Islet of Langerhans (tissue), 1 donor: ENCODE measurements around the gene MGMT.

Experiments
- FAIRE-seq: peaks from one replicate; lab custom pipeline; 2011; peaks lifted over from hg19 to GRCh38; lab: Jason Lieb, UNC

Gene MGMT

DNA sequence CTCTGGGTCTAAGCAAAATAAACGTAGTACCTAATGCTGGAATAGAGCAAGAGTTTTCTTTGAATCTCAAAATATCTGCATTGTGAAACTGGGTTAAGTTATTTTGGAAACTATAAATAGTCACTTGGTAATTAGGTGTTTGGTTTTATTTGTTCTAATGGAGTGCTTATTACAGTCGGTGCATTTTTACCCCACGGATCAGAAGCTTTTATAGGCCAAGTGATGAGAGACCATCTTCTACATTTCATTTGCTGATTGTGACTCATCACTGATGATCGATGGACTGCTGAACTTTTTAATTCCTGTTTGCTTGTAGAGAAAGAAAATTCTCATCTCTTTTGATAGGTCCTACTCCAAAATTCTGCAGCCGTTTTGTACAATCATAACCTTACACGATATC lies 28.2 kb downstream of the MGMT start:
- no peak for FAIRE-seq

DNA sequence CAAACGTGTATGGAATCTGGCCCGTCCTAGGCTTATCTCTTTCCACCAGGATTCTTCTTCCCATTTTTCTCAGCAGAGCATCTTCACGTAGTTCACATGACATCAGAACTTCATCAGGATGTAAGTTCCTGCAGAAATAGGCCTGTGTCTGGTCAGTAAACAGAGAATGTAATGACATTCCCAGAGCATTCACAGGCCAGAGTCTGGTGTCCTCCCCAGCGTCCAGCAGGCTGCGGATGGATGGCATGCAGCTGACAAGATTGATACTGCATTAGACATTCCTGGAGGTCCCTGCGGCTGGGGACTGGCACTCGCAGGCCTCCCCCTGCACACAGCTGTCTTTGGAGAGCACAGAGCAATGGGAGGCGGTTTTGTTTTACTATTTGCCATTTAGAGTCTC lies 28.7 kb downstream of the MGMT start:
- FAIRE-seq: no peak

DNA sequence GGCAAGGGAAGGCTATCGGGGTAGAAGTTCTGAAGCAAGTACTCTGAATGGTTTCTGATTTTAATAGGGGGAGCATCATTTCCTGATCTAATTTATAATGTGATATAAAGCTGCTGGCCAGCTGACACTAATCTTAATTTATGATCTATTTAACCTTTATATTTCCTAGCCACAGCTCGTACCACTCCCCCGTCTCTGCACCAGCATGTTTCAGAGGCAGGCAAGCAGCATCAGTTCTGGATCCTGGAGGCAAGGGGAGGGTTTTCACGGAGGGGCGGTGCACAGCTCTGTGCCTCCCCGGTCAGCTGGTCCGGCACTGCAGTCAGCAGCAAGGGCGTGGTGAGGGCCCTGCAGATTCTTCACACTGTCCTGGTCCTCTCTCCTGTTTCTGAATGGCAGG lies 30.0 kb downstream of the MGMT start:
- FAIRE-seq: no peak

DNA sequence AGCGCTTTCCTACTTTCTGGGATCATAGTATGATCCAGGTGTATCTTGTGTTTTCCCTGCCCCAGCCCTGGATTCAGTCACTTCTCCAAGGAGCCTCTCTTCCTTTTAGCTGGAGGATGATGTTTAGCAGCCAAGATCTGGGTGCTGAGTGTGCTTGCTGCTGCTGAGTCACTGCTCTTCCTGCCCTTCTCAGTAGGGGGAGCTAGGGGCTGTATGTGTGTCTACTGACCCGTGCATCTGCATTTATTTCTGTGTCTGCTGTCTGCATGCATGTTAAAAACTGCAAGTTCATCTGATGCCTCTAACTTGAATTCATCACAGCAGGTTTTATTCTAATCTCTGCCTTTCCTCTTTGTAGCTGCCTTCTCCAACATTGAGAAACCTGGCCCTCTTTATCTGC lies 31.6 kb downstream of the MGMT start:
- FAIRE-seq: no peak

DNA sequence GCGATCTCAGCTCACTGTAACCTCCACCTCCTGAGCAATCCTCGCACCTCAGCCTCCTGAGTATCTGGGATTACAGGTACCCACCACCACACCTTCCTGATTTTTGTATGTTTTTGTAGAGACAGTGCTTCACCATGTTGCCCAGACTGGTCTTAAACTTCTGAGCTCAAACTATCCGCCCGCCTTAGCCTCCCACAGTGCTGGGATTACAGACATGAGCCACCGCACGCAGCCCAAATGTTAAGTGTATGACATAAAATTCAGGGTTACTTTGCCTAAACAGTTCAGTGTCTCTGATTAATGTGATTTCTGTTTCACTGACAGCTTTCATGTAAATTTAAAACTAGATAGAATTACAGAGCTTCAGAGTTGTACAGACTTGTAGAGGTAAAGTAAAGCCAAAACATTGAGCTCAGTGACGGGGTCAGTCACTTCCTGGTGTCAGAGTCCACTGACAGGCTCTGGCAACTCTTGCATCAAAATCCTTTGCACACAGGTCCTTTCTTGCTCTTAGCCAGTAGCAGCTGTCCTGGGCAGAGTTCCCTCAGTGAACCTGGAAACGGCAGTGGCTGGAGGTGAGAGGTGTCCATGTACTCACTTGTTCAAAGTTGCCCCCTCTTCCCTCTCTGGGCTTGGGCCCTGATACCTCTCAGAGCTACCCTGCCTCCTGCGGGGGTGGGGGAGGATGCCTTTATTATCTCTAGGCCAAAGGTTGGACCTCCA lies 33.7 kb downstream of the MGMT start:
- no peak for FAIRE-seq

DNA sequence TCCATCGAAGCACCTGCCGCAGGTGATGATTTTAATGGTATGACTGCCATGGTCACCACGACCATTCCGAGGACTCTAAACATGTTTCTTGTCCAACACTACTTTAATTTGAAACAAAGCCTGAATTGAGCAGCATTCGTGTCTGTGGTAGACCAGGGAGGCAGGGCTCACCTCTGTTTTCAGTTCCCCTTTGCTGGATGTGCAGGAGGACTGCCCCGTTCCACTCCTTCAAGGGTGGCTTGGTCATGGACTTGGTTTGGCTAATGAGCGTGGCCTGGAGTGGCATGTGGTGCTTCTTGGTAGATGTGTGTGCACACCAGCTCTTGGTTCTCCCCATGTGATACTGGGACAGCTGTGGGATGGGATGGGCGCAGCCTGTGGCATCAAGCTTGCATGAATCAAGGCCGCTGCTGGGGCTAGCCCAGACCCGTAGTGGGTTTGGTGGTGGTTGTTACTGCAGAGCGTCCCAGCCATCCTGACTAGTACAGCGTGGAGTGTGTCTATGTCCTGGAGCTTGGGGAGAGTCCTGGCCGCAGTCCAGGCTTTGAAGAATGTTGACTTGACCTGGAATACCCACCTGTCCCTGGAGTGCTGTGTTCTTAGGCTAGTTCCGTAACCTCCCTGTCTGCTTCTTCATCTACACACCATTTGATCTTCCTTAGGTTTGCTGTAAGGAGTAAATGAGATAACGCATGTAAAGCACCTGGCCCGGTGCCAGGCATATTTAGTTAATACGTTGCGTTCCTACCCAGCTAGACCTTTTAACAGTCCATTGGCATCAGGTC lies 34.8 kb downstream of the MGMT start:
- no peak for FAIRE-seq

DNA sequence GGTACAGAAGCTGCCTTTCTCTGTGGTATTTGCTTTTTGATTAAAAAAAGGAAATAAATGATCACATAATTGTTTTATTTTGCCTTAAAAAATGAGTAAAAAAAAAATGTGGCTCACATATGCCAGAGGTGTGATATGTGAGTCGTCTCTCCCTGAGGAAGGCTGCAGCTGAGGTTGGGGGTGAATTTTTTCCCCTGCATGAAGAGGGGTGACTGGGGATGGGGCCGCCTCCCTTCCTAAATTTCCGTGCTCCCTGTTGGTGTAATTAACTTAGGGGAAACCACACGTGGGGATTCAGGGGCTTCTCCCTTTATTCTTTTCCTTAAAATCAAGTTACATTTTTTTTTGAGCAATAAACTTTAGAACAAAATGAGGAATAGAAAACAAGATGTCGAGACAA lies 35.4 kb downstream of the MGMT start:
- no peak for FAIRE-seq

DNA sequence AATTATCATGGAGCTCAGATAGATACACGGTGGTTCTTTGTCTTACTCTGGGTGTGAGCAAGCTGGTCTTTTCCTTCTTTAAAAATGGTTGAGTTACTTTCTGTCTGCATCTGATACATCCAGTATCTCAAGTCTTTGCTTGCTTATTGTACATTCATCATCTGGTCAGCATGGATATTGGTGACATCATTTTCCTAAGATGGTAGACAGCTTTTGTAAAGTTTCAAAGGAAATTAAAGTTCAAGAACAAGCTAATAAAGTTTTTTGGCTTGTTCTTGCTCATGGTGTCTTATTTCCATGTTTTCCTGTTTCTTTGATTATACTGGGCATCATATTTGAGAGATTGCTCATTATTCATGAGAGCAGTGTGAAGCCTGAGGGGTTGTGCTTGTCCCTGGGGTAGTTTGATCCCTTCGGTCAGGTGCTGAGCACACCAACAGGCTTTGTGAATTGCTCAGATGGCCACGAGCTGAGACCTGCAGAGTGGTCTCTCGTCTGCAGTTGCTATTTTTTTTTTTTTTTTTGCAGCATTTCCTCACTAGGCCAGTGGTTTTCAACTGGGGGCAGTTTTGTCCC lies 38.5 kb downstream of the MGMT start:
- FAIRE-seq: no peak

DNA sequence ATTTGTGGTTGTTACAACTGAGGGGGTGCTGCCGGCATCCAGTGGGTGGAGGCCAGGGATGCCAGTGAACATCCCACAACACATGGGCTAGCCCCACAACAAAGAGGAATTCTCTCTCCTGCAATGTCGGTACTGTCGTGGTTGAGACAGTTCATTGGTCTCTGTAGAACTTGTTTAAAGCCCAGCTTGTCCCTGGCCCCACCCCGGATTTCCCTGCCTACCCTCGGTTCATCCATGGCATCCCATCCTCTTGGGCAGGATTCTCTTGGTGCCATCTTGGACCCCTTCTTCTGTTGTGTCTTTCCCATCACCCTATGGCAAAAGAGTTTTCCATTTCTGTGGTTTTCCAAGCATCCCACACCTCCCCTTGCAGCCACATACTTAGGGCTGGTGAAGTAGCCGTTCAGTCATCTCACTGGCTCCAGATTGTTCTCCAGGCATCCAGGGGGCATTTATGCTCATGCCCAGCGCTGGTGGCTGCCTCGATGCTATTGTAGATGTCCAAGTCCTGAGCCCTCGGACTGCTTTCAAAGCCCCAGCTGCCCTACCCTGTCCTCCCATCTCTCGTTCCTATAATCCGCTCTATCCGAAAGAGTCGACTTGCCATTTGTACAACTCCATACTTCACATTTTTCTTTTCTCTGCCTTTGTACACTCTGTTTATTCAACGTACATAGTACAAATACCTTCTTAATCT lies 39.2 kb downstream of the MGMT start:
- FAIRE-seq: no peak

DNA sequence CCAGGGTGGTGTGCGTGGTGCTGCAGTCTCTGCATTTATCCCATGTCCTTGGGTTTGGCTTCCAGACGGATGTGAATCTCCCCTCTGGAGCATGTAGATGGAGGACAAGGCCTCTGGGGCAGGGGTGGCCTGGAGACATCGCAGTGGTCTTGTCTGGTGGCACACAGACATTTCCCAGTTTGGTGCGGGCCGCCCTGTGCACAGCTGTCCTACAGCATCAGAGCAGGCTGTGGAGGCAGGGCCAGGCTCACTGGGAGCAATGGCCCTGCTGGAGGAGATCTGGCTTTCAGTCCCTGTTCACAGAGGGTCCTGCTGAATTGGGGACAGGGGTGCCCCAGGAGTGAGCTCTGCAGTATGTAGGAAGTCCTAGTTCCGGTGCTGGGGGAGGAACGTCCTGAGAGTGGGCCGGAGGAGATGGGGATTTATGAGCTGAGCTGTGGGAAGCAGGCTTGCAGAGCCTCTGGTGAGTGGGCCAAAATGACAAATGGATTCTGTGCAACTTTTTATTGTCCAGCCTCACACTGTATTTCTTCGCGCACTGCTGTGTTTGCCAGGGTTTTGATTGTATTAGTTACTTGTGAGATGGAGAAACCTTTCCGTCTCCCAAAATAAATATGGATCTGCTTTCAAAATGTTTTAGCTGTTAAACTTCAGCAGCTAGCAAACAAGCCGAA lies 40.3 kb downstream of the MGMT start:
- no peak for FAIRE-seq

DNA sequence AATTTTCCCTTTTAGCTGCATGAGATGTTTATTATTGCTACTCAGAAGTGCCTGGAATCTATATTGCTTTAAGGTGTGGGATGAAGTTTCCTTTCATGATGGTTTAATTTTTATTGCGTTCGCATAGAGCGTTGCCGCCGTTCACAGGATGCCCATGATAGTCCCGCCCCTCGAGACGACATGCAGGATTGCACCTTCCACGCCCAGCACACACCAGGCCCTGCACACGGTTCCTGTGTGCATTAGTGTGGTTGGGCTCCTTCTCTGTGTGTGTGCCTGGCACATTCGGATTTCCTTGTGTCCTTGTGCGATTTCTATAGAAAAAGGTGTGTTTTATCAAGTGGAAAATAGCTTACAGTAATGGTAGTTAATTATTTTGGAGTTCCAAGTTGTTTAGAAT lies 42.1 kb downstream of the MGMT start:
- no peak for FAIRE-seq

DNA sequence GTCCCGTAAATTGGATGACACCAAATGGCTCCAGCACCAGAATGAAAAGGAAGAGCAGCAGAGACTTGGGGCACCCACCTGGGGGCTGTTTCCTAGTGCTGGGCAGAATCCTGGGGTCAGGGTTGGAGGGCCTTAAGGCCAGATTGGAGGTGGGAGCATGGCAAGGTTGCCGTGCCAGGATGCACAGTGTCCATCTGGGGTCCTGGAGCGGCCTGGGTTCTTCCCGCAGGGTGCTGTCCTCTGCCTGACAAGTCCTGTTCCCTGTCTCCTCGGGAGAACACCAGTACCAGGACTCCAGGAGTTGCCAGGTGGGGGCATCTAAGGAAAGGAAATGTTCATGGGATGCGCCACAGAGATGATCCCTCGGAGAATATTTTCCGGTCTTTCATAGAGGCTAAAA lies 42.8 kb downstream of the MGMT start:
- FAIRE-seq: no peak

DNA sequence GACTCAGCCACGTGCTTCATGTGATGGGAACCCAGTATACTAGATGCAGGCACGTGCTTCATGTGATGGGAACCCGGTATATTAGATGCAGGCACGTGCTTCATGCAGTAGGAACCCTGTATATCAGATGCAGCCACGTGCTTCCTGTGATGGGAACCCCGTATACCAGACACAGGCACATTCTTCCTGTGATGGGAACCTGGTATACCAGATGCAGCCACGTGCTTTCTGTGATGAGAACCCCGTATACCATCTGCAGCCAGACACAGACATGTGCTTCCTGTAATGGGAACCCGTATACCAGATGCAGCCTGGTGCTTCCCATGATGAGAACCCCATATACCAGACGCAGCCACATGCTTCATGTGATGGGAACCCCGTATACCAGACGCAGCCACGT lies 44.0 kb downstream of the MGMT start:
- no peak for FAIRE-seq

DNA sequence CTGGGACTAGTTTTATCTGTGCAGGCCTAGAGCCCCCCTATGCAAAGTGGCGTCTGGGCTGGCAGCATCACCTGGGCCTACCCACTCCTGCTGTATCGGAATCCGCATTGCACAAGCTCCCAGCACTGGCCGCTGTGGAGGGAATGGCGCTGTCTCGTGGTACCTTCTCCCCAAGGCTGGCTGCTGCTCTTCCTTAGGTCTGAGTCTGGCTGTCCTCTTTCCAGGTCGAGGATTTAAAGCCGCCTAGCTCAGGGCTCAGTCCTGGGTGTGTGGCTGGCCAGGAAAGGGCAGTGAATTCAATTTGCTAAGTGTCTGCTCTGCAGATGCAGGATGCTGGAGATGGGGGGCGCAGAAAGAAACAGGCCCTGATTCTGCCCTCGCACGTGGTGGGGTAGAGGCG lies 44.7 kb downstream of the MGMT start:
- FAIRE-seq: no peak

DNA sequence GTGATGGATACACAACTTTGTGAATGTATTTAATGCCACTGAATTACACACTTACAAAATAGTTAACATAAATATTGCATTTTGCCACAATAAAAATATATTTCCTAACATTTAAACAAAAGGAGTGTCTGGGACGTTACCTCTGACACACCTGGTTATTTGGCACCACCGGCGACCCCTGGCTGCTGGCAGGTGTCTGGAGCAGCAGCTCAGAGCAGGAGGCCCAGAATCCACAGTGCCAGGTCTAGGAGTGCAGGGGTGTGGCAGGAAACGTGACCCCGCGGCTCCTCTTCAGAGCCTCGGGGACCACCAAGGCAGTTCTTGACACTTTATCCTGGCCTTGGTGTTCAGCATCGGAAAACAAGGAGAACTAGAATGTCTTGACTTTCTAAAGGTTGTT lies 46.3 kb downstream of the MGMT start:
- FAIRE-seq: no peak

DNA sequence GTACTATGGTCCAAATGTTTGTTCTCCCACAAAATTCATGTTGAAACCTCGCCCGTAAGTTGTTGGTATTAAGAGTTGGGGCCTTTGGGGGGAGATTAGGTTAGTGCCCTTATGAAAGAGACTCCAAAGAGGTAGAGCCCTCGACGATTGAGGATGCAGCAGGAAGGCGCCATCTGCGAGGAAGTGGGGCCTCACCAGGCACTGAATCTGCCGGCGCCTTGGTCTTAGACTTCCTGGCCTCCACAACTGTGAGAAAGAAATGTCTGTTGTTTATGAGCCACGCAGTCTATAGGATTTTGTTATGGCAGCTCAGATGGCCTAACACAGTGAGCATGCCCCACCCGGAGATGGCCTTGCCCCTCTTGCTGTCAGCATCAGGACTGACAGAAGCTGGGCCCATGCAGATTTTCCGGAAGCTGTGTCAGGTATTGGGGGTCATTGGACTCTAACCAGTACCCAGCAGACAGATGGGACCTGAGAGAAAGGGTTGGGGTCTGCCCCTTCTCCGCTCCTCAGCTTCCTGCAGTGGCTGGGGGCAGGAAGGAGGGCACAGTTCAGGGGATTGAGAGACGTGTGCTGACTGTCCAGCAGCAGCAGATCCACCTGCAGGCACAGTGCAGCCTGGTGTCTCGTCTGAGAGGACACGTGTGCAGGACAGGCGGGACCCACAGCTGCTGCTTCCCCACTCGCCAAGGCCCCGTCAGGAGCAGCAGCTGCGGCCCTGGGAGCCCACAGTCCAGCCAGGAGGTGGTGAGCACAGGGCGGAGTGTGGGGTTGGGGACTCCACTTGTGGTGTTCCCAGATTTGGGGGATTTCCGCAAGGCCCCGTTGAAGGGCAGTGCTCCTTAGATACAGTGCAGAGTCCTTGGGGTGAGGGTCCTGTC lies 47.8 kb downstream of the MGMT start:
- no peak for FAIRE-seq

DNA sequence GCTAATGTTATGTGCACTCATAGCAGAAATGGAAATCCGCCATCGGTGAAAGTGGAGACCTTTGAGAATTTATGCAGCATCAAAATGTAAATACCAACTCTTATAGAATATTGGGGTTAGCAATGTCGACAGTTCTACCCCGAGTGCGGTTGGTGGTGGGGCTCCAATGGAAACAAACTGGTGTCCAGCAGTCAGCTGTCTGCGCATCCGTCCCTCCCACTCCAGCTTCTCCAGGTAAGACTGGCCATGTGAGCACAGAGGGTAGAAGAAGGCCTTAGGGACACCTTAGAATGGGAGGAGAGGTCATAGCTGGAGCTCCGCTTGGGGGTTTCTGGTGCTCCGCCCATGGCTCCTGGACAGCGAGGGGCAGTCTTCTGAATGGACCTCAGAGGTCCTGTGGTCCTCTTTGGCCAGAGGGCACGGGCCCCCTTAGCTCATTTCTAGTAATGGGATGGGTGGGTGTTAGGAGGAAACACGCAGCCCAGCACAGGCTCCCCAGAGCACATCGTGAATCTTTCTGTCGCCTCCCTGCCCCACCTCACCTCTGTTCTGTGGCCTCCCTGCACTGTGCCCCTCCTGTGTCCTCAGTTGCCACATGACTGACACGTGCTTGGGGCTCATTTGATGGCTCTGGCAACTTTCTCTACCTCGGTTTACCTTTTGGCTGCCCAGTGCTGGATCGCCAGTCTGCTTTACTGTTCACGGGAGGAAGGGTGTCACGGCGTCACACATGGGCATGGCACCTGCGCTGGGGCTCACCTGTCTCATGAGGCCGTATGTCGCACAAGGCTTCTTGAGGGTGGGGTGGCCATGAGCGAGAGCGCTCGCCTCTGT lies 50.0 kb downstream of the MGMT start:
- FAIRE-seq: no peak

DNA sequence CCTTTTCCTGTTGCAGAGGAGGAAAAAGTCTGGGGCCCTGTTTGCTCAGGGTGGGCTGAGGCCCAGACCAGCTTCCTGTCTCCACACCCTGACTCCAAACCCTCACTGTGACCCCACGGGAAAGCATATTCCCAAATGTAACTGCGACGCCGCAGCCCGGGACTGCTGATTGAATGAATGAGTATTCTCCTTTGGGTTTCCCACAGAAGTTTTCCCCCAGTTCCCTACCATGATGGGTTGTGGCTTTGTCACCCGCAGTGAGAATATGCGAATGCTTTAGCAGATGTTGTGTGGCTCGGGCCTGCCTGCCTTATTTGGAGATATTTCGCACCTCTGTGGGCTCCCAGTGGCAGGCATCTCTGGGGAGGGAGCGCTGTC lies 50.6 kb downstream of the MGMT start:
- FAIRE-seq: no peak

DNA sequence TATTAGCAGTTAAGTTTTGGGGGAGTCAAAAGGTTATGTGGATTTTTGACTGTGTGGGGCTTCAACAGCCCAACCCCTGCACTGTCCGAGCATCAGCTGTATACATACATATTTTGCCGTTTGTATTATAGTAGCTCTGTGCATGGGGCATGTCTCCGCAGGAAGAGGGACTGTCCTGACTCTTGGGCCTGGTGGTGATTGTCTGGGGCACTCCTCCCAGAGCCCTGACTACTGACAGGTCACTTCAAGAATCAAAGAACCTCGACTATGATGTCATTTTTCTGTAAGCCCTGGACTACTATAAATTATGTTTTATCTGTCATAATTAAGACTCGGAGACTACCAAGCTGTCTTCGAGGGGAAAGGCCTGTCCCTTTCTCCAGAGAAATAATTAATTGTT lies 51.8 kb downstream of the MGMT start:
- no peak for FAIRE-seq

DNA sequence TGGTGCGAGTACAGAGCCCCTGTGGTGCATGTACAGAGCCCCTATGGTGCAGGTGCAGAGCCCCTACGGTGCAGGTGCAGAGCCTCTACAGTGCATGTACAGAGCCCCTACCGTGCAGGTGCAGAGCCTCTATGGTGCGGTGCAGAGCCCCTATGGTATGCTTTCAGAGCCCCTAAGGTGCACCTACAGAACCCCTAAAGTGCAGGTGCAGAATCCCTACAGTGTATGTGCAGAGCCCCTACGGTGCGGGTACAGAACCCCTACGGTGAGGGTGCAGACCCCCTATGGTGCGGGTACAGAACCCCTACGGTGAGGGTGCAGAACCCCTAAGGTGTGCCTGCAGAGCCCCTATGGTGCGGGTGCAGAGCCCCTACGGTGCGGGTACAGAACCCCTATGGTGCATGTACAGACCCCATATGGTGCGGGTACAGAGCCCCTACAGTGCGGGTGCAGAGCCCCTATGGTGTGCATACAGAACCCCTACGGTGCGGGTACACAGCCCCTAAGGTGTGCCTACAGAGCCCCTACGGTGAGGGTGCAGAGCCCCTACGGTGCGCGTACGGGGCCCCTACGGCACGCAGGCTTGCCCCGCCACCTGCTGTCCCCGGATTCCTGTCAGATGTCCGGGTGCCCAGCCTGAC lies 53.5 kb downstream of the MGMT start:
- no peak for FAIRE-seq
